K562 (cell line): ENCODE data around the gene LRRC61. TPM values are rescaled to one million over a fixed set of nuclear protein-coding genes. Genes with fewer than 3 reads are reported as not detected.

ENCODE experiments used
- GABPA ChIP-seq: fragments of 200-800 bp; sonication (Bioruptor generic); conservative IDR thresholded peaks from 2 replicates; pipeline ENCODE4 v1.6.1; 2016; ENCODE audit warnings: low read depth, missing genetic modification characterization, missing compliant biosample characterization
- POLR2G ChIP-seq: fragments of 200-400 bp; formaldehyde crosslinking; IDR thresholded peaks from 2 replicates; pipeline ENCODE4 v1.6.1; 2017; ENCODE audit warnings: low read depth, mild to moderate bottlenecking, antibody characterized with exemption, low read length, moderate library complexity
- ZNF175 ChIP-seq: fragments of 200-800 bp; sonication (Bioruptor generic); IDR thresholded peaks from 2 replicates; pipeline ENCODE4 v1.6.1; 2016; ENCODE audit warnings: low read depth, mild to moderate bottlenecking, missing genetic modification characterization, missing compliant biosample characterization
- ZNF699 ChIP-seq: fragments of 250-450 bp; sonication (Bioruptor Pico); IDR thresholded peaks from 2 replicates; pipeline ENCODE4 v1.8.0; 2021; ENCODE audit warnings: mild to moderate bottlenecking, moderate library complexity; ENCODE audit not compliant: insufficient replicate concordance
- ZNF707 ChIP-seq: fragments of 250-450 bp; sonication (Bioruptor Pico); conservative IDR thresholded peaks from 2 replicates; pipeline ENCODE4 v1.8.0; 2022; ENCODE audit warnings: inconsistent platforms, mild to moderate bottlenecking, moderate library complexity
- polyA plus RNA-seq, 8 experiments: library from polyadenylated mRNA; depleted of rRNA in 4 of 8; stranded (reverse) in 5 of 8; unstranded in 3 of 8; fragments of >200 nt; fragmentation: Nextera tagmentation in 2 of 8; fragmentation: Illumina TruSeq in 1 of 8; extraction: Ambion mirVana in 2 of 8; extraction: Trizol in 1 of 8; gene quantifications; 2 replicates each; pipeline versions ENCODE4 v1.2.1 to v1.2.3, GENCODE V29; 2011 to 2014; ENCODE audit warnings: inconsistent platforms in 1 of 8, missing spikeins in 1 of 8
- total RNA-seq, 7 experiments: library from RNA; depleted of rRNA in 6 of 7; stranded (reverse); fragments of >200 nt in 6 of 7; fragmentation: Illumina TruSeq in 2 of 7; extraction: Trizol in 2 of 7; gene quantifications; 2 replicates each; pipeline versions ENCODE4 v1.2.1 to v1.2.3, GENCODE V29; 2011 to 2021; ENCODE audit warnings: low replicate concordance in 1 of 7
- TF ChIP-seq, protein P1 (sequence below): fragments of 450-650 bp; IDR thresholded peaks from 2 replicates; pipeline ENCODE4 v1.6.1; 2016; ENCODE audit warnings: mild to moderate bottlenecking, moderate library complexity
- TF ChIP-seq, protein P2 (sequence below): fragments of 200-400 bp; formaldehyde crosslinking; IDR thresholded peaks from 2 replicates; pipeline ENCODE4 v1.6.1; 2017; ENCODE audit warnings: mild to moderate bottlenecking, low read depth, low read length, moderate library complexity
- TF ChIP-seq, protein P3 (sequence below): sonication (generic); formaldehyde crosslinking; IDR thresholded peaks from 2 replicates; pipeline ENCODE4 v1.8.1; 2023; ENCODE audit warnings: mild to moderate bottlenecking, missing genetic modification reagents

LRRC61 gene
- total and polyA plus RNA-seq, 9 of the 15 experiments (the other 6 are each of a cell fraction or from before 2014, with no cell fraction given): 1.3 to 55.2 (median 35.2) TPM

DNA sequence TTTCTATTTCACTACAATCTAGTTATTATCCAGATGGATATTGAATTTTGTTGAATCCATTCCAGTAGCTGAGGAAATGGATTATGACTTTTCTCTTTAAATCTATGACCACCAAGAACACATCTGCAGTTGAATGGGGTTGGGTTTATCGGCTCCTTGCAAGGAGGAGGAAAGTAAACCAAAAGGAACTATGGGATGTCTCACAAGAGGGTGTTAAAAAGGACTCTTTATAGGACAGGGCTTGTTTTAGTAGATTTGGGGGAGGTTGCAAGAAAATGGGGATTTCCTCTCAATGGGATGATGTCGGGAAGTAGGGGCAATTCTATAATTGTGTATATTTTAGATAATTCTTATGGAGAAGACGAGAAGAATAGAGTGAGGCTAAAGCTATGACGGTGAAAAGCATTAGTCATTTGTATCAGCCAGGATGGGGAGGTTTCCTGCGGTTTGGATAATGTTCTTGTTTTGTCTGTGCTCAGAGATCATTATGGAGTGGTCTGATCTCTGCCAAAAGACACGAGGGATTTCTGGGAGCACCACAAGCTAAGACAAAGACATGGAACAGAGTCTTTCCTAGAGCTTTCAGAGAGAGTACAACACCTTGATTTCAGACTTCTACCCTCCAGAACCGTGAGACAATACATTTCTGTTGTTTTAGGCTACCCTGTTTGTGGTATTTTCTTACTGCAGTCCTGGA is 5.3 kb upstream of the LRRC61 start (continued):
- TF ChIP-seq, protein P1, sequence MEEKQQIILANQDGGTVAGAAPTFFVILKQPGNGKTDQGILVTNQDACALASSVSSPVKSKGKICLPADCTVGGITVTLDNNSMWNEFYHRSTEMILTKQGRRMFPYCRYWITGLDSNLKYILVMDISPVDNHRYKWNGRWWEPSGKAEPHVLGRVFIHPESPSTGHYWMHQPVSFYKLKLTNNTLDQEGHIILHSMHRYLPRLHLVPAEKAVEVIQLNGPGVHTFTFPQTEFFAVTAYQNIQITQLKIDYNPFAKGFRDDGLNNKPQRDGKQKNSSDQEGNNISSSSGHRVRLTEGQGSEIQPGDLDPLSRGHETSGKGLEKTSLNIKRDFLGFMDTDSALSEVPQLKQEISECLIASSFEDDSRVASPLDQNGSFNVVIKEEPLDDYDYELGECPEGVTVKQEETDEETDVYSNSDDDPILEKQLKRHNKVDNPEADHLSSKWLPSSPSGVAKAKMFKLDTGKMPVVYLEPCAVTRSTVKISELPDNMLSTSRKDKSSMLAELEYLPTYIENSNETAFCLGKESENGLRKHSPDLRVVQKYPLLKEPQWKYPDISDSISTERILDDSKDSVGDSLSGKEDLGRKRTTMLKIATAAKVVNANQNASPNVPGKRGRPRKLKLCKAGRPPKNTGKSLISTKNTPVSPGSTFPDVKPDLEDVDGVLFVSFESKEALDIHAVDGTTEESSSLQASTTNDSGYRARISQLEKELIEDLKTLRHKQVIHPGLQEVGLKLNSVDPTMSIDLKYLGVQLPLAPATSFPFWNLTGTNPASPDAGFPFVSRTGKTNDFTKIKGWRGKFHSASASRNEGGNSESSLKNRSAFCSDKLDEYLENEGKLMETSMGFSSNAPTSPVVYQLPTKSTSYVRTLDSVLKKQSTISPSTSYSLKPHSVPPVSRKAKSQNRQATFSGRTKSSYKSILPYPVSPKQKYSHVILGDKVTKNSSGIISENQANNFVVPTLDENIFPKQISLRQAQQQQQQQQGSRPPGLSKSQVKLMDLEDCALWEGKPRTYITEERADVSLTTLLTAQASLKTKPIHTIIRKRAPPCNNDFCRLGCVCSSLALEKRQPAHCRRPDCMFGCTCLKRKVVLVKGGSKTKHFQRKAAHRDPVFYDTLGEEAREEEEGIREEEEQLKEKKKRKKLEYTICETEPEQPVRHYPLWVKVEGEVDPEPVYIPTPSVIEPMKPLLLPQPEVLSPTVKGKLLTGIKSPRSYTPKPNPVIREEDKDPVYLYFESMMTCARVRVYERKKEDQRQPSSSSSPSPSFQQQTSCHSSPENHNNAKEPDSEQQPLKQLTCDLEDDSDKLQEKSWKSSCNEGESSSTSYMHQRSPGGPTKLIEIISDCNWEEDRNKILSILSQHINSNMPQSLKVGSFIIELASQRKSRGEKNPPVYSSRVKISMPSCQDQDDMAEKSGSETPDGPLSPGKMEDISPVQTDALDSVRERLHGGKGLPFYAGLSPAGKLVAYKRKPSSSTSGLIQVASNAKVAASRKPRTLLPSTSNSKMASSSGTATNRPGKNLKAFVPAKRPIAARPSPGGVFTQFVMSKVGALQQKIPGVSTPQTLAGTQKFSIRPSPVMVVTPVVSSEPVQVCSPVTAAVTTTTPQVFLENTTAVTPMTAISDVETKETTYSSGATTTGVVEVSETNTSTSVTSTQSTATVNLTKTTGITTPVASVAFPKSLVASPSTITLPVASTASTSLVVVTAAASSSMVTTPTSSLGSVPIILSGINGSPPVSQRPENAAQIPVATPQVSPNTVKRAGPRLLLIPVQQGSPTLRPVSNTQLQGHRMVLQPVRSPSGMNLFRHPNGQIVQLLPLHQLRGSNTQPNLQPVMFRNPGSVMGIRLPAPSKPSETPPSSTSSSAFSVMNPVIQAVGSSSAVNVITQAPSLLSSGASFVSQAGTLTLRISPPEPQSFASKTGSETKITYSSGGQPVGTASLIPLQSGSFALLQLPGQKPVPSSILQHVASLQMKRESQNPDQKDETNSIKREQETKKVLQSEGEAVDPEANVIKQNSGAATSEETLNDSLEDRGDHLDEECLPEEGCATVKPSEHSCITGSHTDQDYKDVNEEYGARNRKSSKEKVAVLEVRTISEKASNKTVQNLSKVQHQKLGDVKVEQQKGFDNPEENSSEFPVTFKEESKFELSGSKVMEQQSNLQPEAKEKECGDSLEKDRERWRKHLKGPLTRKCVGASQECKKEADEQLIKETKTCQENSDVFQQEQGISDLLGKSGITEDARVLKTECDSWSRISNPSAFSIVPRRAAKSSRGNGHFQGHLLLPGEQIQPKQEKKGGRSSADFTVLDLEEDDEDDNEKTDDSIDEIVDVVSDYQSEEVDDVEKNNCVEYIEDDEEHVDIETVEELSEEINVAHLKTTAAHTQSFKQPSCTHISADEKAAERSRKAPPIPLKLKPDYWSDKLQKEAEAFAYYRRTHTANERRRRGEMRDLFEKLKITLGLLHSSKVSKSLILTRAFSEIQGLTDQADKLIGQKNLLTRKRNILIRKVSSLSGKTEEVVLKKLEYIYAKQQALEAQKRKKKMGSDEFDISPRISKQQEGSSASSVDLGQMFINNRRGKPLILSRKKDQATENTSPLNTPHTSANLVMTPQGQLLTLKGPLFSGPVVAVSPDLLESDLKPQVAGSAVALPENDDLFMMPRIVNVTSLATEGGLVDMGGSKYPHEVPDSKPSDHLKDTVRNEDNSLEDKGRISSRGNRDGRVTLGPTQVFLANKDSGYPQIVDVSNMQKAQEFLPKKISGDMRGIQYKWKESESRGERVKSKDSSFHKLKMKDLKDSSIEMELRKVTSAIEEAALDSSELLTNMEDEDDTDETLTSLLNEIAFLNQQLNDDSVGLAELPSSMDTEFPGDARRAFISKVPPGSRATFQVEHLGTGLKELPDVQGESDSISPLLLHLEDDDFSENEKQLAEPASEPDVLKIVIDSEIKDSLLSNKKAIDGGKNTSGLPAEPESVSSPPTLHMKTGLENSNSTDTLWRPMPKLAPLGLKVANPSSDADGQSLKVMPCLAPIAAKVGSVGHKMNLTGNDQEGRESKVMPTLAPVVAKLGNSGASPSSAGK: peak; percentile 70; the same call in 1 of the 2 replicates
- TF ChIP-seq, protein P2, sequence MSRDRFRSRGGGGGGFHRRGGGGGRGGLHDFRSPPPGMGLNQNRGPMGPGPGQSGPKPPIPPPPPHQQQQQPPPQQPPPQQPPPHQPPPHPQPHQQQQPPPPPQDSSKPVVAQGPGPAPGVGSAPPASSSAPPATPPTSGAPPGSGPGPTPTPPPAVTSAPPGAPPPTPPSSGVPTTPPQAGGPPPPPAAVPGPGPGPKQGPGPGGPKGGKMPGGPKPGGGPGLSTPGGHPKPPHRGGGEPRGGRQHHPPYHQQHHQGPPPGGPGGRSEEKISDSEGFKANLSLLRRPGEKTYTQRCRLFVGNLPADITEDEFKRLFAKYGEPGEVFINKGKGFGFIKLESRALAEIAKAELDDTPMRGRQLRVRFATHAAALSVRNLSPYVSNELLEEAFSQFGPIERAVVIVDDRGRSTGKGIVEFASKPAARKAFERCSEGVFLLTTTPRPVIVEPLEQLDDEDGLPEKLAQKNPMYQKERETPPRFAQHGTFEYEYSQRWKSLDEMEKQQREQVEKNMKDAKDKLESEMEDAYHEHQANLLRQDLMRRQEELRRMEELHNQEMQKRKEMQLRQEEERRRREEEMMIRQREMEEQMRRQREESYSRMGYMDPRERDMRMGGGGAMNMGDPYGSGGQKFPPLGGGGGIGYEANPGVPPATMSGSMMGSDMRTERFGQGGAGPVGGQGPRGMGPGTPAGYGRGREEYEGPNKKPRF: no peak
- TF ChIP-seq, protein P3, sequence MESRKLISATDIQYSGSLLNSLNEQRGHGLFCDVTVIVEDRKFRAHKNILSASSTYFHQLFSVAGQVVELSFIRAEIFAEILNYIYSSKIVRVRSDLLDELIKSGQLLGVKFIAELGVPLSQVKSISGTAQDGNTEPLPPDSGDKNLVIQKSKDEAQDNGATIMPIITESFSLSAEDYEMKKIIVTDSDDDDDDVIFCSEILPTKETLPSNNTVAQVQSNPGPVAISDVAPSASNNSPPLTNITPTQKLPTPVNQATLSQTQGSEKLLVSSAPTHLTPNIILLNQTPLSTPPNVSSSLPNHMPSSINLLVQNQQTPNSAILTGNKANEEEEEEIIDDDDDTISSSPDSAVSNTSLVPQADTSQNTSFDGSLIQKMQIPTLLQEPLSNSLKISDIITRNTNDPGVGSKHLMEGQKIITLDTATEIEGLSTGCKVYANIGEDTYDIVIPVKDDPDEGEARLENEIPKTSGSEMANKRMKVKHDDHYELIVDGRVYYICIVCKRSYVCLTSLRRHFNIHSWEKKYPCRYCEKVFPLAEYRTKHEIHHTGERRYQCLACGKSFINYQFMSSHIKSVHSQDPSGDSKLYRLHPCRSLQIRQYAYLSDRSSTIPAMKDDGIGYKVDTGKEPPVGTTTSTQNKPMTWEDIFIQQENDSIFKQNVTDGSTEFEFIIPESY (CRISPR knock-in tag): 0 out of 2 replicates have a peak, but pooled peaks have one; percentile 14
- no peak for TF ChIP-seq GABPA (tag)
- TF ChIP-seq ZNF699 (CRISPR knock-in tag): no peak
- TF ChIP-seq ZNF175 (CRISPR knock-in tag): peak; percentile 87
- TF ChIP-seq ZNF707: no peak
- TF ChIP-seq POLR2G: no peak
